ENCODE data around the gene ARHGAP5. TPM values are rescaled to one million over a fixed set of nuclear protein-coding genes. Genes with fewer than 3 reads are reported as not detected.

Gene ARHGAP5
- total and polyA plus RNA-seq, 2 donors (not counting 3 experiments of a cell fraction or from before 2014, with no cell fraction given): 4.3 to 36.2 TPM

GRCh38 chr14:32192712-32193373 is 115.7 kb downstream of the ARHGAP5 start:
- Histone ChIP-seq H4K20me1 (replicated peaks; ENCODE audit: control insufficient read depth, extremely low read depth, insufficient read depth, low read length) (peaks cover 2% of the 10 kb centered on the region), H3K4me3 (replicated peaks in 1 of 3; ENCODE audit: insufficient read depth in 1 of 3, low read depth in 1 of 3, low read length in 3 of 3) (no peak overlapping the region), H3K4me2 (ENCODE audit: insufficient read depth, low read length) (no peak overlapping the region), H3K36me3 (ENCODE audit: control insufficient read depth in 2 of 2, extremely low read depth in 1 of 2, insufficient read depth in 2 of 2, low read length in 2 of 2) (no peaks in the 10 kb centered on the region), H3K9me3 (replicated peaks; ENCODE audit: control insufficient read depth, insufficient read depth, low read length) (no peaks in the 10 kb centered on the region), H3K9me1 (replicated peaks; ENCODE audit: control insufficient read depth, extremely low read depth, insufficient read depth, low read length) (no peaks in the 10 kb centered on the region), H3K27me3 (ENCODE audit: control insufficient read depth in 2 of 2, insufficient read depth in 2 of 2, low read length in 2 of 2) (peaks cover 2 to 5% of the 10 kb centered on the region in 2 experiments), H3K79me2 (ENCODE audit: control insufficient read depth, insufficient read depth, low read length) (no peaks in the 10 kb centered on the region), H2AFZ (ENCODE audit: low read depth, low read length) (no peak overlapping the region), H3K9ac (replicated peaks; ENCODE audit: extremely low read depth, insufficient read depth, low read length) (no peak overlapping the region), H3K27ac (ENCODE audit: insufficient read depth, low read depth, low read length) (no peak overlapping the region), H3K4me1 (ENCODE audit: control insufficient read depth, extremely low read depth, insufficient read depth, low read length) (no peaks in the 10 kb centered on the region)
- dilution Hi-C loops (cut with MboI; ENCODE audit: extremely low pct_ligation_motif_present, low sequenced_read_pairs): no loop called here
- DNase-seq (ENCODE audit: low read depth, low spot score): no peak
- ChIA-PET CTCF (no interaction called here), POLR2A (no interaction called here)
- no peak for TF ChIP-seq POLR2AphosphoS5 (IDR thresholded peaks at IDR 0.05; ENCODE audit: insufficient read depth, low read depth, low read length)
- intact Hi-C loops (cut with micrococcal nuclease): no loop called here
- no peak for FAIRE-seq
- BruUV-seq (replicated peaks): no TSS peak

GRCh38 chr14:32193532-32193931 is 116.4 kb downstream of the ARHGAP5 start:
- Histone ChIP-seq H3K9me3 (replicated peaks; ENCODE audit: control insufficient read depth, insufficient read depth, low read length) (no peaks in the 10 kb centered on the region), H3K9me1 (replicated peaks; ENCODE audit: control insufficient read depth, extremely low read depth, insufficient read depth, low read length) (no peaks in the 10 kb centered on the region), H3K79me2 (ENCODE audit: control insufficient read depth, insufficient read depth, low read length) (no peaks in the 10 kb centered on the region), H3K4me2 (ENCODE audit: insufficient read depth, low read length) (no peak overlapping the region), H3K9ac (replicated peaks; ENCODE audit: extremely low read depth, insufficient read depth, low read length) (no peak overlapping the region), H3K27me3 (ENCODE audit: control insufficient read depth in 2 of 2, insufficient read depth in 2 of 2, low read length in 2 of 2) (peaks cover 2 to 5% of the 10 kb centered on the region in 2 experiments), H4K20me1 (replicated peaks; ENCODE audit: control insufficient read depth, extremely low read depth, insufficient read depth, low read length) (peaks cover 2% of the 10 kb centered on the region), H3K36me3 (ENCODE audit: control insufficient read depth in 2 of 2, extremely low read depth in 1 of 2, insufficient read depth in 2 of 2, low read length in 2 of 2) (no peaks in the 10 kb centered on the region), H3K27ac (ENCODE audit: insufficient read depth, low read depth, low read length) (no peak overlapping the region), H2AFZ (ENCODE audit: low read depth, low read length) (no peak overlapping the region), H3K4me3 (replicated peaks in 1 of 3; ENCODE audit: insufficient read depth in 1 of 3, low read depth in 1 of 3, low read length in 3 of 3) (no peak overlapping the region), H3K4me1 (ENCODE audit: control insufficient read depth, extremely low read depth, insufficient read depth, low read length) (no peaks in the 10 kb centered on the region)
- BruUV-seq (replicated peaks): no TSS peak
- TF ChIP-seq CTCF (IDR thresholded peaks at IDR 0.05; ENCODE audit: extremely low read depth in 1 of 2, insufficient read depth in 1 of 2, low read depth in 1 of 2, low read length in 2 of 2) (no peak), GATA2 (IDR thresholded peaks at IDR 0.05; ENCODE audit: insufficient read depth, insufficient read length, low read depth, low read length) (no peak), JUN (IDR thresholded peaks at IDR 0.05; ENCODE audit: borderline replicate concordance, insufficient read depth, insufficient read length, low read depth) (no peak), POLR2AphosphoS5 (IDR thresholded peaks at IDR 0.05; ENCODE audit: insufficient read depth, low read depth, low read length) (no peak), POLR2A (IDR thresholded peaks at IDR 0.05; ENCODE audit: low read depth, low read length) (no peak)
- POLR2A ChIA-PET: no interaction called here
- dilution Hi-C loops (cut with MboI; ENCODE audit: extremely low pct_ligation_motif_present, low sequenced_read_pairs) (no loop called here), intact Hi-C loops (cut with micrococcal nuclease) (no loop called here)
- FAIRE-seq: no peak
- DNase-seq (ENCODE audit: low read depth, low spot score): no peak
- CTCF ChIA-PET: no interaction called here
